AG09309 (cell line): ENCODE measurements around the gene PTGS1.
"Not testable (repeated sequence)": the region's sequence is repeated elsewhere in the genome, so short reads cannot be mapped to it uniquely, and the experiment has no call there.

Experiments used
- DNase-seq: peaks from one replicate; pipeline ENCODE4 v3.0.0-alpha.2; 2010; ENCODE audit warnings: low read depth
- H3K4me3 ChIP-seq: 2 replicates; pipeline ENCODE4 v1.5.1; 2011; ENCODE audit warnings: mild to moderate bottlenecking, low read depth, low read length, moderate library complexity; ENCODE audit not compliant: control insufficient read depth
- CTCF ChIP-seq: IDR thresholded peaks from 2 replicates; pipeline ENCODE4 v1.5.1; 2011; ENCODE audit warnings: mild to moderate bottlenecking, low read depth, low read length, inconsistent platforms; ENCODE audit not compliant: insufficient read depth, control insufficient read depth; ENCODE audit errors: missing control alignments

The PTGS1 gene

GRCh38 chr9:122403381-122404000 is 32.7 kb downstream of the PTGS1 start:
- peak; percentile 29 for DNase-seq
- H3K4me3 ChIP-seq: no peak overlapping the region
- no peak for TF ChIP-seq CTCF

- not testable (repeated sequence) for DNase-seq
Measured at GRCh38 chr9:122405304-122406069, 34.7 kb downstream of the PTGS1 start.

DNA sequence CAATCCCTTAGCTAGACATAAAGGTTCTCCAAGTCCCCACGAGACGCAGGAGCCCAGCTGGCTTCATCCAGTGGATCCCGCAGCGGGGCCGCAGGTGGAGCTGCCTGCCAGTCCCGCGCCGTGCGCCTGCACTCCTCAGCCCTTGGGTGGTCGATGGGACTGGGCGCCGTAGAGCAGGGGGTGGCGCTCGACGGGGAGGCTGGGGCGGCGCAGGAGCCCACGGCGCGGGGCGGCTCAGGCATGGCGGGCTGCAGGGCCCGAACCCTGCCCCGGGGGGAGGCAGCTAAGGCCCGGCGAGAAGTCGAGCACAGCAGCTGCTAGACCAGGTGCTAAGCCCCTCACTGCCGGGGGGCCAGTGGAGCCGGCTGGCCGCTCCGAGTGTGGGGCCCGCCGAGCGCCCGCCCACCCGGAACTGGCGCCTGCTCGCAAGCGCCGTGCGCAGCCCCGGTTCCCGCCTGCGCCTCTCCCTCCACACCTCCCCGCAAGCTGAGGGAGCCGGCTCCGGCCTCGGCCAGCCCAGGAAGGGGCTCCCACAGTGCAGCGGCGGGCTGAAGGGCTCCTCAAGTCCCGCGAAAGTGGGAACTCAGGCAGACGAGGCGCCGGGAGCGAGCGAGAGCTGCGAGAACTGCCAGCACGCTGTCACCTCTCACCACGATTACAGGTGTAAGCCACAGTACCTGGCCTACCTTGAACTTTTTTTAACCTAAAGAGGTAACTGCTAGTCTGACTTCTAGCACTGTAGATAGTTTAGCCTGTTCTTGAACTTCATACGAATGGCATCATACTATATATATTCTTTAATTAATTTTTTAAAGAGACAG is 35.5 kb downstream of the PTGS1 start:
- DNase-seq: no peak
- TF ChIP-seq CTCF: no peak
- no peak overlapping the region; the same call in 1 of the 2 replicates for H3K4me3 ChIP-seq

More at GRCh38 chr9:122405304-122406069, 34.7 kb downstream of the PTGS1 start:
- not testable (repeated sequence) for H3K4me3 ChIP-seq

- H3K4me3 ChIP-seq, DNase-seq: not testable (repeated sequence)
Measured at GRCh38 chr9:122414108-122414507, 43.3 kb downstream of the PTGS1 start.

DNA sequence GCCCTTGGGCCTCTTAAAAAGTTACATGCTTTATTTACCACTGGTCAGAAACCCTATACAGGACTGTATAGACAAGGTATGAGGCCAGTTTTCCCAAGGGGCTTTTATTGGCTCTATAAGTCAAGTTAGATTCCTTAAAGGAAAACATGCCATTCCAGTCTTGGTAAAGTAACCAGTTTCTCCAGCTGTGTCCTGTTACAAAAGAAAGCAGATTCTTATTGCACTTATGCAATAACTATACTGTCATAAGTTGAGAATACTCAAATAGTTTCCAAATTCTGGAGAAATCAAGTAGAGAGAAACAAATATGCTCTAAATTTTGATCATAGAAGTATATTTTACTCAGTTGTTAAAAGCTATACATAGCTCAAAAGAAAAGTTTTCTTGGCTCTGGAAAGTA is 47.2 kb downstream of the PTGS1 start:
- H3K4me3 ChIP-seq: no peak overlapping the region
- DNase-seq: no peak
- TF ChIP-seq CTCF: no peak

DNA sequence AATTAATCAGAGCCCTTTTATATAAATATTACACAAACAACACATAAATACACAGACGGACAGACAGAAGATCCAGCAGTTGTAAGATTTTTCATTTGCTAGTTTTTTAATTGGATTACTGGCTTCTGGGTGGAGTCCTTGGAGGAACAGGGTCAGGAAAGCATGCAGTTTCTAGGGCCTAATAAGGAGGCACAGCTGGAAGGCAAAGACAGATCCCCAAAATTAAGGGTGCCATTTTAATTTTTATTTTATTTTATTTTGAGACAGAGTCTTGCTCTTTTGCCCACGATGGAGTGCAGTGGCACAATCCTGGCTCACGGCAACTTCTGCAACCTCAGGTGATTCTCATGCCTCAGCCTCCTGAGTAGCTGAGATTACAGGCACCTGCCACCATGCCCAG is 49.5 kb downstream of the PTGS1 start:
- no peak for DNase-seq
- no peak overlapping the region for H3K4me3 ChIP-seq
- no peak for TF ChIP-seq CTCF

DNA sequence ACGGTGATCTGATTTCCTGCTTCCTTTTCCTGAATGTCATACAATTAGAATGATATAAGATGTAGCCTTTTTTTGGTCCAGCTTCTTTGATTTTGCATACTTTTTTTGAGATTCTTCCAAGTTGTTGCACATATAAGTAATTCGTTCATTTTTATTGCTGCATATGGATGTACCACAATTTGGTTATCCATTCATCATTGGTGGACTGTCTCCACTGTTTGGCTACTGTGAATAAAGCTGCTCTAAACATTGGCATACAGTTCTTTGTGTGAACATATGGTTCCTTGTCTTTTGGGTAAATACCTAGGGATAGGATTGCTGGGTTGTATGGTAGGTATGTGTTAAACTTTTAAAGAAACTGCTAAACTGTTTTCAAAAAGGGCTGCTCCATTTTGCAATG is 54.3 kb downstream of the PTGS1 start:
- TF ChIP-seq CTCF: no peak
- no peak overlapping the region for H3K4me3 ChIP-seq
- no peak for DNase-seq
